Measurements from ENCODE around the gene TRAF3.
A peak's percentile ranks its signal among the peaks of the same experiment; 100 is the strongest.
"Not testable (repeated sequence)": the region's sequence is repeated elsewhere in the genome, so short reads cannot be mapped to it uniquely, and the experiment has no call there.

Gene TRAF3

GRCh38 chr14:102752239-102752847, 24.9 kb upstream of the TRAF3 start:
- DNase-seq (ENCODE audit: low spot score): no peak

DNA sequence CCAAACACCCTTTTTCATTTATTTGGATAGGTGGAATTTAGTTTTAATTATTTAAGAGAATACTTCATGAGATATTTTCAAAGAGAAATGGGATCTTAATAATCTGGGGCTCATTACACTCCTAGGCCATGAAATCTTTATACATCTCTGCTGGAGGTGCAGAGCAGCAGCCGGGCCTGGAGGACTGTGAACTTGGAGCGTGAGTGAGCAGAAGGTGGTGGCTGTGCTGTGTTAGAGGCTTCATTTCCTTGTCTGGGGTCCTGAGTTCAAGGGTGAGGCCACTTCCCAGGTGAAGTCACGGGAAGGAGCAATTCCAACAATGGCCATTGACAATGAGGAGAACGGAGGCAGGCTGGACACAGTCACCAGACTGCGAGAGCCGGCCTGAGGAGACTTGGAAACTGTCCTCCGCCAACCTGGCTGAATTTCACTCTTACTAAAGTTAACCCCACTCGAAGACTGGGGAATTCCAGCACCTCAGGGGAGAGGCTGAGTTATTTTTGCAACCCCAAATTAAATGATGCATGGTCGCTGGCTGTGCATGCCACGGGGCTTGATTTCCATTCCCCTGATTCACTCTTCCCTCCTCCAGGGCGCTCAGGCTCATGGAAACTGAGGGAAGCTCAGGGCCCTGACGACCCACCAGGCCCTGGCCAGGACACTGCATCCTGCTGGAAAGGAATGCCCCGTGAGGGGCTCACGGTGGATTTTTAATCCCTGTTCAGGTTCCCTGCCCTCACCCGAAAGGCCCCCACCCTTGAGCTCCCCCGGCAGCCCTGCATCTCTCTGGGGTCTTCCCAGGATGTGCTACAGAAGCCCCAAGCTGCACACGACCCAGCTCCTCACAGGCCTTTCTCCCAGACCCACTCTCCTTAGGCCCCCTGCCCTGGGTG, 22.6 kb upstream of the TRAF3 start:
- DNase-seq (ENCODE audit: low spot score): no peak

DNA sequence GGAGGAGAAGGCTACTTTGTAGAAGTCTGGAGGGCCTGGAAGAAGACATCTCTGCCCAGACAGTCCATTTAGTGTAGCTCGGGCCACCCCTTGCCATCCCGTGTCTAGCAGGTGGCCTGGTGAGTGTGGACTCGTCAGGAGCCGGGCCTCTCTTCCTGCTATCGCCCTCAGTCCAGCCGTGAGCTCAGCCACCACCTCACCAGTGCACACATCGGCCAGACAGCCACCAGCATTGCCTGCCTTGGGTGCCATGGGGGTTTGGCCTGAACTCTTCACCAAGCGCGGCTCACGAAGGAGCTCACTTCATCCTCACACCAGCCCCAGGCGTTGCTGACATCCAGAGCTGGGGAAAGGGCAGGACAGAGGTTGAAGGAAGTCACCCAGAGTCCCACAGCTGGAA, 19.6 kb upstream of the TRAF3 start:
- DNase-seq (ENCODE audit: low spot score): no peak

GRCh38 chr14:102758087-102758486, 19.2 kb upstream of the TRAF3 start:
- no peak for DNase-seq (ENCODE audit: low spot score)

DNA sequence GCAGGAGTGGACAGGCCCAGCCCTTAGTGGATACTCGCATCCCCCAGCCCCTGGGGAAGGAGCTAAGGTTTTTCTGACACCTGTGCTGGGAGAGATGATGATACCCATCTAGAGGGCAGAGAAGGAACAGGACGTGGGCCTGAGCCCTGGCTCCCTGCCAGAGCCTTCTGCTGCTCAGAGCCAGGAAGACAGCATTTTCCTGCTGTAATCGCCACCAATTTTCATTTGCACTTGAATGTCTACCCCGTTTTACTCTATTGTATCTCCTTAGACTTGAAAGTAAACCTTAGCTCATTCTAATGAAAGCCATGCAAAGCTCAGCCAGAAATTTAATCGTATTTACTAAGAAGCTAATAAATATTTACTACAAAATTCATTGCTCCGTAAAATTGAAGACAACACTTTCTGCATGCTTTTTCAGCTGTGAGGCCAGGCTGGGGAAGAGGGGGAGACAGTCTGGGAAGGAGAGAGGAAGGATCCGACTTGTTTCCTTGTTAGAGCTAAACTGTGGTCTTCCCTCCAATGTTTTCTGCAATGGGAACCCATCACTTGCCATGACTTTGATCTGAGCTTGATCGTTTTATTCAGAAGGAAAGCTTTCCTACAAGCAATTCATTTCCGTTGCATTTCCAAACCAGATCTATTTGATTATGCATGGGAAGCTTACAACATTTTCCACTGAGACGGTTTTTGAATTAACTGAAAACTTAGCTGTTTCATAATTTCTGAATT, 17.6 kb upstream of the TRAF3 start:
- no peak for DNase-seq (ENCODE audit: low spot score)

DNA sequence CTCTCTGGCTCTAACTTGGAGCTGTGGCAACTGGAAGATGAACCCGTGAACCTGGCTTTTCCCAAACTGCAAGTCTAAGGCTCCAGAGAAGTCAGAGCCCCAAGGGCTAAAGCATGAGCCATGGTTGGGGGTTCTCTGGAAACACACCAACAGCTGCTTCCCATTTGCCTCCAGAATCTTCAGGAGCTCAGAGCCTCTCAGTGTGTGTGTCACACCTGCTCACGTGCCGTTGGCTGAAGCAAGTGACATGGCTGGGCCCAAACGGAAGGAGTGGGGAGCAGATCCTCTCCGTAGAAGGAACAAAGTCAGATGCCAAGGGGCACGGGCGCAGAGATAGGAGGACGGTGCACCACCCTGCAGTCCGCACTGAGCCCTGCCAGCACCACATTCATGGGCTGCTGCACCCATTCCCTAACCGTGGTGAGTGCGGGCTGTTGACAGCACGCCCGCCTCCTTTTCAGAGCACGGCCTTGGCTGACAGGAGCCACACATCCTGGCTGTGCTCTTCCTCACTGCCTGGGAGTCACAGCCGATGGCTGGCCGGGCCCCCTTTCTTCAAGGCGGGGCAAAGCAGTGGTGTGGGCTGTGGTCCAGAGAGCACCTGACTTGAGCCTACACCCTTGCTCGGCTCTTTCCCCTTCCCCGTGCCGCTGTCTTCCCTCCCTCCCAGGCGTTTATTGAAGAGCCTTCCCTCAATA, 16.6 kb upstream of the TRAF3 start:
- no peak for DNase-seq (ENCODE audit: low spot score)

DNA sequence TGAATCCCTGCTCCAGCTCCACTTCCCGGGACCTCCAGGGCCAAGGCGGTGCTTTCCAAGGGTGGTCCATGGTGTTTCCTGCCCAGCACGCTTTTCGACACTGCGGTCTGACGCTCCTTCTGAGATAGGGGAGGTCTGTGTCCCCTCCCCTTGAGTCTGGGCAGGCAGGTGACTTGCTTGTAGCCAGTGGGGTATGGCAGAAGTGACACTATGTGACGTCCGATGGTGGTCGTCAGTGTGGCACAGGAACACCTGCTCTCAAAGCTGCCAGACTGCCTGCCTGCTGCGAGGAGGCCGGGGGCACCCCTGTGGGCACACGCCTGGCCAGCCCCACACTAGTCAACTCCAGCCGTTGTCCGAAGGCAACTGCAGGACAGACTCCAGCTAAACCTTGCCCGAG, 16.0 kb upstream of the TRAF3 start:
- DNase-seq (ENCODE audit: low spot score): no peak

- no peak for DNase-seq (ENCODE audit: low spot score)
These were observed 13.0 kb upstream of the TRAF3 start for GRCh38 chr14:102764220-102764671.

GRCh38 chr14:102765770-102766169, 11.5 kb upstream of the TRAF3 start:
- DNase-seq (ENCODE audit: low spot score): not testable (repeated sequence)

GRCh38 chr14:102768223-102769048, 8.8 kb upstream of the TRAF3 start:
- no peak for DNase-seq (ENCODE audit: low spot score)

DNA sequence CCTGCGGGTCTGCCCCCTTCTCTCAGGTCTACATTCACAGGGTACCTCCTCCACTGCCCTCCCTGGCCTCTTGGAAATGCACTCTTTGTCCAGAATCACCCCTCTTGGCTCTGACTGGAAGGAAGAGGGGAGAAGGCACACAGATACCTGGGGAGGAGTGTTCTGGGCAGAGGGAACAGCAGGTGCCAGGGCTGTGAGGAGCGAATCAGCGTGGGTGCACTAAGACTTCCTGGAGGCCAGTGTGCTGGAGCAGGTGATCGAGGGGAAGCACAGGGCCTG, 8.3 kb upstream of the TRAF3 start:
- DNase-seq (ENCODE audit: low spot score): no peak

DNA sequence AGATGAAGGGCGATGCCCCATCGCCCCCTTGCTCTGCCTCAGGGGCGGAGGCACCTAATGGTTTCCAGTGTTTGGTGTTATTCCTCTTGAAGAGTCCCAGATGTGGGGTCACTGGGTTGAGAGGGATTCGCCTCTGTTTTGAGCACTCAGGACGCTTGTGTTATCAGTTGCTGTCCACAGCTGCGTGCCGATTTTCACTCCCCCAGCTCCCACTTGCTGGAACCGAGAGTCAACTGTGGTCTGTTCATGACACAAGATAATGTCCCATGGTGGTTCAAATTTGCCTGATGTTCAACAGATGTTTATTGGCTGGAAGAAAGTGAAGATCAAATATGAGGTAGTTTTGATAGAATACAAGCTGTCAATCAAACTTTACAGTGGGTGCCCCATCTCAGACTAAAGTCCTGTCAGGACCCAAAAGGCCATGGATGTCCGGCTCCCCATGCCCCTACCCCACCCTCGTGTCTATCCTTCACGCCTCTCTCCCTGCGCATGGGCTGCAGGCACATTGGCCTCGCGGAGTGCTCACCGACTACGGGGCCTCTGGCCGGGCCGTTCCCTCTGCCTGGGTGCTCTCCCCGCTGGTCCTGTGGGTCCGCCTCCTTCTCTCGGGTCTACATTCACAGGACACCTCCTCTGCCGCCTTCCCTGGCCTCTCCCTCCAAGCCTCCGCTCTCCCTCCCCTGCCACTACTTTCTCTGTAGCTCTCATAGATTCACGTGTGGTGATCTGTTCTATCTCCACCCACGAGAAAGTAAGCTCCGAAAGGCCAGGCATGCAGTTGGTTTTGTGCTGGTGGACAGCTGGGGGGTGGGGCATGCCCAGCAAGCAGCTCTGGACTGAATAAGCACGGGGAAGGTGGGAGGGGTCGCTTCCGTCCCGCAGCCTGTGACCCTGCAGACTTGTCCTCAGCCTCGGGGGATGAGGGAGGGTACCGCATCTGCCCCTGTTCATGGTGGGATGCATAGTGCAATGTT, 6.8 kb upstream of the TRAF3 start:
- DNase-seq (ENCODE audit: low spot score): no peak

DNA sequence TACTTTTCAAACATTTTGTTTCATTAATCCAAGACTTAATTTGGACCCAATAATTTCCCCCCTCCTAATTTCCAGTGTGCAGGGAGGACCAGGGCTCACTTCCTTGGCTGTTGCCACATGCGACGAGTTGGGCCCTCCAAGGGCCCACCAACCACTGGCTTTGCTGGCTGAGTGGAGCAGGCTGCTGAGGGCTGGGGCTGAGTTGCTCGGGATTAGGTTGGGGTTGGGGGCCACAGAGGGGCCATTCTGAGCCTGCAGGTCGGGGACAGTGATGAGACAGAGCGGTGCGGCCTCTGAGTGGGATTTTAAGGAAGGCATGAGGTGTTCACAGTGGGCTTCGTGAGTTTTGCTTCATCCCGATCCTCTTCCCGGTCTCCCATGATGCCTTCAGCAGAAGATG, 6.1 kb upstream of the TRAF3 start:
- no peak for DNase-seq (ENCODE audit: low spot score)

DNA sequence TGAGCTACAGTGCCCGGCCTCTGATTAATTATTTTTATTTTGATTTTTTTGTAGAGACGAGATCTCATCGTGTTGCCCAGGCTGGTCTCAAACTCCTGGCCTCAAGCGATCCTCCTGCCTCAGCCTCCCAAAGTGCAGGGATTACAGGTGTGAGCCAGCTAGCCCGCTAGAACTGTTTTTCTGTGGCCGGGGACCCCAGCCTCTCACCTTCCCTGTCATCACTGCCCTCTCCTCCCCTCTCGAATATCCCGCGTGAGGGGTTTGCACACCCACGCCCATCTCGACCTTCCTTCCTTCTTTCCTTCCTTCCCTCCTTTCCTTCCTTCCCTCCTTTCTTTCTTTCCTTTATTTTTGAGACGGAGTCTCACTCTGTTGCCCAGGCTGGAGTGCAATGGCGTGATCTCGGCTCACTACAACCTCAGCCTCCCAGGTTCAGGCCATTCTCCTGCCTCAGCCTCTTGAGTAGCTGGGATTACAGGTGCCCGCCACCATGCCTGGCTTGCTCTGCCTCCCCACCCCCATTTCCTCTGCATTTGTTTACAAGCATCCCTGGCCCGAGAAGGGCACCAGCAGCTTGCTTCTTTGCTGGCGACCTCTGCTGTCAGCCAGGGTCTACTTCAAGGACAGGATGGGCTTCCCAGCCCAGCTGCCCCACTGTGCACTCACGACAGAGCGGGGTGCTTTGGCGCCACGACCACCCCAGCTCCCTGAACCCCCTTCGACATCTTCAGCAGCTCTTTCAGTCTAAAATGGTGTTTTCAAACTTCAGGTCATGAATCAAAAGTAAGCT, 4.3 kb upstream of the TRAF3 start:
- DNase-seq (ENCODE audit: low spot score): no peak

GRCh38 chr14:102774391-102775153, 2.7 kb upstream of the TRAF3 start:
- DNase-seq (ENCODE audit: low spot score): peak; percentile 89

DNA sequence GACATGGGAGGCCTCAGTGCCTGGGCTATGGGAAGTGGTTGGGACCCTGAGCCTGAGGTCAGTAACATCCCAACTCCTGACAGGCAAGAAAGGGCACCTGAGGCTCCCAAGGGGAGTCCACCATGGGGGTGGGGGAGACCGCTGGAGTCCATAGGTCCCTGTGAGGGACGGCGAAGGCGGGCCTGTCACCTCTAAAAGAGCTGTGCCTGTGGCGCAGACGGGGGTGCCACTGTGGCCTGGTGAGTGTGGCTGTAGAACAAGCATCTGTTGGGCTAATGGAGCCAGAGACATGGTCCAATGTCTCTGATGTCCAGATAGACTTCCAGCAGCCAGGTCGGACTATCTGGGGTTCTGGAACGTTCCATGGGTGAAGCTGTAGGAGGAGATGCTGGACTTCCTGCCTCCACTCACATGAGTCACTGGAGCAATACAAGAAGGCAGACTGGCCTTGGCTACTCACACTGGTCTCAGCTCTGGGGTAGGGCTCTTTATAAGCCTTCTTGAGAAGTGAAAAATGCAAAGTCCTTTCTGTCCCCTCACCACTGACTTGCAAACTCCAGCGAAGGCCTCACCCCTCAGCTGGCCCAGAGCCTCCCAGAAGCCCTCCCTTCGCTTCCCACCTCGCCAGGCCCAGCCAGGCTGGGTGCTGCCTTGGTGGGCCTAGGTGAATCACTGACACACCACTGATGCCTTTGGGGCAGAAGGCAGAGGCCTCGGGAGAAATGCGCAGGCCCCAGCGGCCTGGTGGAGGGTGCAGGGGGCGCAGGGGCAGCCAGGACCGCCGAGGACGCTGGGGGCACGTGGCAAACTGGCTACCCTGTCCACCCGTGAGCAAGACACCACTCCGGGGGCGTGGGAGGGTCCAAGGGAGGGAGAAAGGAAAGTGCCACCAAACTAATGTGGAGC, 1.1 kb upstream of the TRAF3 start:
- DNase-seq (ENCODE audit: low spot score): no peak

DNA sequence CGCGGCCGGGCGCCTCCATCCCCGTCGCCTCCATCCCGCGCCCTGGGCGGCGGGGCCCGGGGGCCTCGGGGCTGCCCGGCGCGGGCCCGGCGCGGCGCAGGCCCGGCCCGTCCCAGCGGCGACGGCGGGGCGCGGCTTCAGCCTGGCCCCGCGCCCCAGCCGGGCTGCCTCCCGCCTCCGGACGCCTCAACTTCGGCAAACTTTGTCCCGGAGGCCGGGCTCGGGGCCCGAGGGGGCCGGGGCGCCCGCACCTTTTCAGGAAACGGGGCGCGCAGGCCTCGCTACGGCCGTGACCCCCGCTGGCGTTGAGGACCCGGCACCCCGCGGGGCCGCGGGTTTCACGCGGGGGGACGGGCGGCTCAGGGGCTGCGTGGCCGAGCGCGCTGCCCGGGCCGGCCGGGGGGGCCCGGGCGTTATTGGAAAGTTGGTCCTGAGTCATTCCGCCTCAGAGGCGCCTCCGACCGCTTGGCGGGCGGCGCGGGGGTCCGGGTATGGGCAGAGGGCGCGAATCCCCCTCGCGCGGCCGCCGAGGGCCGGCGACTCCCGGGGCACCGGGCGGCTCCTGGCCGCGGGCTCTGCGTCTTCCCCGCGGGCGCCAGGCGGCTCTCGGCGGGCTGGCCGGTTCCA, 575 bp downstream of the TRAF3 start:
- no peak for DNase-seq (ENCODE audit: low spot score)

Data from HuH-7 (cell line).